ENCODE data around the gene BYSL. TPM values are rescaled to one million over a fixed set of nuclear protein-coding genes. Genes with fewer than 3 reads are reported as not detected.

BYSL gene

DNA sequence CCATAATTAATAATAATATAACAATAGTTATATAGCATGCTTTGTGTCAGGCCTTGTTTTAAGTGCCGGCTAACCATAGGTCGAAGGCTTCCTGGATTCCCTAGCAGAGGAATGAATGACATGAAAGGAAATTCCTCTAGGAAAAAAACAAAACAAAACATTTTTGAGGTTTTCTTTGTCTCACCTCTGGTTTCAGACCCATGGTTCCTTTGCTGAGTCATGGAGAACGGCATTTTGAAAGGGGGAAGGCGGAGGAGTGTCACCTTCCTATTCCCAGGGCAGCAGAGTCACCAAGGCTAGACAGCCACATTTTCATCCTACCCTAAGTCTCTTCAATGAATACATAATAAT lies 45.6 kb downstream of the BYSL start:
- H3K4me3 ChIP-seq (ENCODE audit: low read length) = no peak overlapping the region
- H3K4me1 ChIP-seq (ENCODE audit: control insufficient read depth, insufficient read depth, low read length) = peaks cover 28% of the 10 kb centered on the region
- no peak overlapping the region for H3K9ac ChIP-seq (ENCODE audit: low read depth, low read length)
- H3K9me3 ChIP-seq (replicated peaks; ENCODE audit: low read length) = no peaks in the 10 kb centered on the region
- no peaks in the 10 kb centered on the region for H3K36me3 ChIP-seq (ENCODE audit: insufficient read depth, low read length)
- H3K4me2 ChIP-seq (ENCODE audit: low read length) = peak overlapping the region; percentile 8
- no peaks in the 10 kb centered on the region for H3K27me3 ChIP-seq (ENCODE audit: control insufficient read depth, insufficient read depth, low read length)

DNA sequence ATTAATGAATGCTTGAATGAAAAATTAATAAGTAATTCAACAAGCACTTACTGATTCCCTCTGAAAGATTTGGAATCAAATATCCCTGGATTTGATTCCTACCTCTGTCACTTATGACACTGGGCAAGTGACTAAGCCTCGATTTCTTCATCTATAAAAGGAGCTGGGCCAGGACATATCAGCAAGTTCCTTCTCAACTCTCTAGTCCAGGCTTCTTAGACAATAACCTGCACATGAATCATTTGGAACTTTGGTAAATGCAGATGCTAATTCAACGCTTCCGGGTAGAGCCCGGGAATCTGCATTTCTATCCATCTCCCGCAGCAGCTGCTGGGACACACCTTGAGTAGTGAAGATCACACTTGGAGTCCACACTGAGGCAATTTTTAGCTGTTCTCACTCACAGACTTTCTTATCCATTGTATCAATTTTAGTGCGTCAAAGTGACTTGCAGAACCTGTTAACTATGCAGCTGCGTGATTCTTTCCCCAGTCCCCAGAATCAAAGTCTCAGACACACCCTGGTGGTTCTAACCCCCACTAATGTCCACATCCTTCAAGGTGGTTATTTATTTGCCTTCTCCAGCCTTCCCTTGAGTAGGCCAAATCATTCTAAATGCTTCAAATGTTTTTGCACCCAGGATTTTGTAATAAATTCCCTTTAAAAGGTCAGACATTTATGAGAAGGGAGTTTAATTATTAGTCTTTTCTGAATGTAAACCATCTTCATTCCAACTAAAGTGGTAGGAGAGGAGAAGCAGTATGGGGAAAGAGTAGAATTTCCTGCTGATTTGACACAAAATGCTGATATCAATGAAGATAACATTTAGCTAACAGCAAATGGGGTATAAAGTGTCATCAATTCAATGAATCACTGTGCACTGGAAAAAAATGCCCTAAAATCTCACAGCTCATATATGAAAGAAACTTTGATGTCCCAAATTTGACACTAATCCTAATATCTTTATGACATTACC lies 46.3 kb downstream of the BYSL start:
- Histone ChIP-seq H3K36me3 (ENCODE audit: insufficient read depth, low read length) (no peaks in the 10 kb centered on the region), H3K4me1 (ENCODE audit: control insufficient read depth, insufficient read depth, low read length) (peaks cover 28% of the 10 kb centered on the region)

DNA sequence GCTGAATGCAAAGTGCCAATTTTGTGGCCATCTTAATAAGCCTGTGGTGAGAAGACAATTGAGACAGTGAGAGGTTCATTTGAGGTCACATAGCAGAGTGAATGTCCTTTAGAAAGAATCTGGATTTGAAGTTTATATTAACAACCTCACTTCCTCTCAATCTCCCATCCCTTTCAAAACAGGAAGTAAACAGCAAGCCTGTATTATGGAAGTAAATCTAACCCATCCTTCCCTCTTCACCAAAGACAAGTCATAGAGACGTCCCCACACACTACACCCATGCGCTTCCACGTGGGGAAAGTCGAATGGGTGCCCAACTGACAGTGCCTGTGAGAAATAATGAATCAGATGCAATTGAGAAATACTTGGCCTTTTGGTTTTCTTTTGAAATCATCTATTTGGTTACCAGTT lies 49.1 kb downstream of the BYSL start:
- H3K4me2 ChIP-seq (ENCODE audit: low read length) = peak overlapping the region; percentile 46
- no peak overlapping the region for H3K4me3 ChIP-seq (ENCODE audit: low read length)
- H3K9ac ChIP-seq (ENCODE audit: low read depth, low read length) = no peak overlapping the region
- no peaks in the 10 kb centered on the region for H3K36me3 ChIP-seq (ENCODE audit: insufficient read depth, low read length)
- no peaks in the 10 kb centered on the region for H3K9me3 ChIP-seq (replicated peaks; ENCODE audit: low read length)
- no peaks in the 10 kb centered on the region for H3K27me3 ChIP-seq (ENCODE audit: control insufficient read depth, insufficient read depth, low read length)
- H3K4me1 ChIP-seq (ENCODE audit: control insufficient read depth, insufficient read depth, low read length) = peaks cover 28% of the 10 kb centered on the region

More for the DNA sequence above, 46.3 kb downstream of the BYSL start:
- Histone ChIP-seq H3K9ac (ENCODE audit: low read depth, low read length) (no peak overlapping the region), H3K9me3 (replicated peaks; ENCODE audit: low read length) (no peaks in the 10 kb centered on the region), H3K4me3 (ENCODE audit: low read length) (no peak overlapping the region), H3K27me3 (ENCODE audit: control insufficient read depth, insufficient read depth, low read length) (no peaks in the 10 kb centered on the region), H3K4me2 (ENCODE audit: low read length) (peak overlapping the region; percentile 8)

DNA sequence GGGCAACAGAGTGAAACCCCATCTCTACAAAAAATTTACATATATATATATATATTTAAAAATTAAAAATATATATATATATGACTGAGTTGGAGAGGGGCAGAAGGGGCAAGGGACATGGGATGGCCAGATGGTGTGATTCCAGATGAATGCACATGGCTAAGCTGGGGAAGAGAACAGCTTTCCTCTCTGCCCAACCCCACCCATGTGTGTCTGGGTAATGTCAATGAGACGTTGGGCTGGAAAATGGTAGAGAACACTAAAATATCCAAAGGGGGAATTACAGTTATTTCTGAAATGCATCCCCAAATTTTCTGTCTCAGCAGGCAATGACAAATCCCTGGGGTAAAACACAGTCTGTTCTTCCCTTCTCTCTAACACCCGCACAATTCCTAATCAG lies 51.5 kb downstream of the BYSL start:
- Histone ChIP-seq H3K27me3 (ENCODE audit: control insufficient read depth, insufficient read depth, low read length) (no peaks in the 10 kb centered on the region), H3K4me1 (ENCODE audit: control insufficient read depth, insufficient read depth, low read length) (peaks cover 27% of the 10 kb centered on the region), H3K4me3 (ENCODE audit: low read length) (no peak overlapping the region), H3K9me3 (replicated peaks; ENCODE audit: low read length) (no peaks in the 10 kb centered on the region), H3K9ac (ENCODE audit: low read depth, low read length) (no peak overlapping the region), H3K4me2 (ENCODE audit: low read length) (no peak overlapping the region), H3K36me3 (ENCODE audit: insufficient read depth, low read length) (no peaks in the 10 kb centered on the region)

DNA sequence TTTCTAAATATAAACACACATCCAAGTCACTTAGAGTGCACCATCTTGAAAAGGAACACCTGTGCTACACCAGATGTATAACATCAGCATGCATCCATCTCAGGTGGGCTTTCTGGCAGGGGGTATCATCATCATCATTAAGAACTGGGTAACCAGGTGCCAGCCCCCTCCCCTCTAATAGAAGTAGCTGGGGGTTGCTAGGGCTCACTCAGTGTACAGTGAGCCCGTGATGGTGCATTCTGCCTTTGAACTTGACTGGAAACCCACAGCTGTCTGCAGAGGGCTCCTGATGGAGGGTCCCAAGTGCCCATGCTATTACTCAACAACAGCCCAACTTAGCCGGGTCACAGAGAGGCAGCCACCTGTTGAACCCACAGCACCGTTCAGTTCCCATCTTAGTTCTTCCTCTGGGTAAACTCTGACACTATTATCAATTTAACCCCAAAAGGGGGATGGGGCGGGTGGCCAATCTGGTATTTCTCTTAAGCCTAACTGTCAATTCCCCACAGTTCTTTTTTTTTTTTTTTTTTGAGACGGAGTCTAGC lies 53.1 kb downstream of the BYSL start:
- Histone ChIP-seq H3K4me1 (ENCODE audit: control insufficient read depth, insufficient read depth, low read length) (peaks cover 27% of the 10 kb centered on the region), H3K36me3 (ENCODE audit: insufficient read depth, low read length) (no peaks in the 10 kb centered on the region), H3K27me3 (ENCODE audit: control insufficient read depth, insufficient read depth, low read length) (no peaks in the 10 kb centered on the region), H3K9me3 (replicated peaks; ENCODE audit: low read length) (no peaks in the 10 kb centered on the region), H3K9ac (ENCODE audit: low read depth, low read length) (no peak overlapping the region), H3K4me2 (ENCODE audit: low read length) (no peak overlapping the region), H3K4me3 (ENCODE audit: low read length) (no peak overlapping the region)

DNA sequence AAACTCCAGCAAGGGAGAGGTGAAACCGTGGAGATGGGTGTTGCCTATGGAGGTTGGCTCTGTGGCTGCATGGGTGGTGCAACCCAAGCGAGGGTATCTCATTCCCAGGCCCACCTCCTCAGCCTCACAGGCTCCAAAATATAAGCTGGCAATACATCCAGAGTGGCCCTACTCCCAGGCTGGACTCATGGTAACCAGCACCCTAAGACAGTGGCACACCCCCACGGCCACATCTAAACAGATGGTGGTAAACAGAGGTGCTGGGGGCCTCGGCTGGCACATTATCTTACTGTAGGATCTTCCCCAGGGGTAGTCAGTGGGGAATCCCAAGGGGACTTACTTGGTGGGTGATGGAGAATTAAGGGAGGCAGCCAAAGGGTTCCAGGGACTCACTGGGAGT lies 54.0 kb downstream of the BYSL start:
- H3K27me3 ChIP-seq (ENCODE audit: control insufficient read depth, insufficient read depth, low read length) = no peaks in the 10 kb centered on the region
- H3K4me3 ChIP-seq (ENCODE audit: low read length) = no peak overlapping the region
- H3K4me1 ChIP-seq (ENCODE audit: control insufficient read depth, insufficient read depth, low read length) = peaks cover 26% of the 10 kb centered on the region
- H3K9ac ChIP-seq (ENCODE audit: low read depth, low read length) = no peak overlapping the region
- no peaks in the 10 kb centered on the region for H3K36me3 ChIP-seq (ENCODE audit: insufficient read depth, low read length)
- no peaks in the 10 kb centered on the region for H3K9me3 ChIP-seq (replicated peaks; ENCODE audit: low read length)
- H3K4me2 ChIP-seq (ENCODE audit: low read length) = no peak overlapping the region

DNA sequence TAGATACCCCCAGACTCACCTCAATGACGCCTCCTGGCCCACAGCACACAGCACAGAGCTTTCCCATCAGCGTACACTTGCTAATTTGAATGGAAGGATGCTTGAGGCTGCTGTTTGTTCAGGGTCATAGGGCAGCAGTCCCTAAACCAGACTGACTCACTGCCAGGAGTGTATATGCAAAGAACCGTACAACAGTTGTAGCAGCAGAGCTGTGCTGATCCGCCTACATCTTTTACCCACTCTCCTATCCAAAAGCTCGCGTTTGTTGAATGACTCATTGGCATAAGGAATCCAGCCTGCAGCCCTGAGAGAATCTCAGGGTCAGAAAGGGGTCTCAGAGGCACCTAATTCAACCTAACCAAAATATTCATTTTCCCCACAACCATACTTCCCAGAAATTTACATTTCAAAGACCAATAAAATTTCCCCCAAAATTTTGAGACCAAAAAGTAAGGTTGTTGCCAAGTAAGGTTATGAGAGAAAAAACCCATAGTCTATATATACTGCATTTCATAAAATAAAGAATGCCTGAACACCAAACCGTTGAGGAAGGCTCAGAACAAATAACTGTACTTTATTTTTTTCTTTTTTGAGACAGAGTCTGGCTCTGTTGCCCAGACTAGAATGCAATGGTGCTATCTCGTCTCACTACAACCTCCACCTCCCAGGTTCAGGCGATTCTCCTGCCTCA lies 55.6 kb downstream of the BYSL start:
- no peaks in the 10 kb centered on the region for H3K9me3 ChIP-seq (replicated peaks; ENCODE audit: low read length)
- H3K4me2 ChIP-seq (ENCODE audit: low read length) = peak overlapping the region; percentile 26
- H3K27me3 ChIP-seq (ENCODE audit: control insufficient read depth, insufficient read depth, low read length) = no peaks in the 10 kb centered on the region
- no peak overlapping the region for H3K4me3 ChIP-seq (ENCODE audit: low read length)
- H3K9ac ChIP-seq (ENCODE audit: low read depth, low read length) = no peak overlapping the region
- H3K36me3 ChIP-seq (ENCODE audit: insufficient read depth, low read length) = no peaks in the 10 kb centered on the region
- H3K4me1 ChIP-seq (ENCODE audit: control insufficient read depth, insufficient read depth, low read length) = peaks cover 16% of the 10 kb centered on the region

Small RNAs within 50 kb of the gene (small RNA-seq; reads per million reads assigned to genes)
- not detected for gene RF00019

Data from skeletal muscle satellite cell (primary cell).